PC-3 (cell line): ENCODE measurements around the gene PRRX2.

ENCODE experiments used
- EZH2 ChIP-seq: fragments of 300-600 bp; sonication (generic); IDR thresholded peaks from one replicate; pipeline ENCODE4 v1.6.1; 2017; ENCODE audit warnings: antibody characterized with exemption, mild to moderate bottlenecking, low read length; ENCODE audit not compliant: unreplicated experiment
- TF ChIP-seq, protein P1 (sequence below): fragments of 300-600 bp; sonication (generic); conservative IDR thresholded peaks from 2 replicates; pipeline ENCODE4 v1.5.1; 2017; ENCODE audit warnings: antibody characterized with exemption, low read depth, mild to moderate bottlenecking, low read length

DNA sequence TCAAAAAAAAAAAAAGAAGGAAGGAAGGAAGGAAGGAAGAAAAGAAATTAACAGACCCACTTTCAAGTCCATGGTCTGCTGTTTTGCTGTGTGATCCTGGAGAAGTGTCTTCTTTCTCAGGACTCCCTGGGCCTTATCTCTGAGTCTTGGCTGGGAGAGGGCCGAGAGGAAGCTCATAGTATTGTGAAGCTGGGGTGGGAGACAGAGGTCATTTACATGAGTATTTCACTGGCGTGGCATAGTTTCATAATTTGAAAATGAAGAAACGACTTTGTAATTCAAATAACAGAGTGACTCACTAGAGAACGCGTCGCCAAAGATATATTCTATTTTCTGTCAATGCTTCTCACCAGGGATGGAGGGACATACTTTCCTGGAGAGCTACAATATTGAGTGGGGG, 42.1 kb upstream of the PRRX2 start:
- TF ChIP-seq, protein P1, sequence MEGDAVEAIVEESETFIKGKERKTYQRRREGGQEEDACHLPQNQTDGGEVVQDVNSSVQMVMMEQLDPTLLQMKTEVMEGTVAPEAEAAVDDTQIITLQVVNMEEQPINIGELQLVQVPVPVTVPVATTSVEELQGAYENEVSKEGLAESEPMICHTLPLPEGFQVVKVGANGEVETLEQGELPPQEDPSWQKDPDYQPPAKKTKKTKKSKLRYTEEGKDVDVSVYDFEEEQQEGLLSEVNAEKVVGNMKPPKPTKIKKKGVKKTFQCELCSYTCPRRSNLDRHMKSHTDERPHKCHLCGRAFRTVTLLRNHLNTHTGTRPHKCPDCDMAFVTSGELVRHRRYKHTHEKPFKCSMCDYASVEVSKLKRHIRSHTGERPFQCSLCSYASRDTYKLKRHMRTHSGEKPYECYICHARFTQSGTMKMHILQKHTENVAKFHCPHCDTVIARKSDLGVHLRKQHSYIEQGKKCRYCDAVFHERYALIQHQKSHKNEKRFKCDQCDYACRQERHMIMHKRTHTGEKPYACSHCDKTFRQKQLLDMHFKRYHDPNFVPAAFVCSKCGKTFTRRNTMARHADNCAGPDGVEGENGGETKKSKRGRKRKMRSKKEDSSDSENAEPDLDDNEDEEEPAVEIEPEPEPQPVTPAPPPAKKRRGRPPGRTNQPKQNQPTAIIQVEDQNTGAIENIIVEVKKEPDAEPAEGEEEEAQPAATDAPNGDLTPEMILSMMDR, result no peak
- TF ChIP-seq EZH2, result no peak
